Astrocyte (in vitro differentiated cells and primary cell): Measurements from ENCODE around the gene KLK1. TPM values are rescaled to one million over a fixed set of nuclear protein-coding genes. Genes with fewer than 3 reads are reported as not detected.

ENCODE experiments used
- DNase-seq: peaks from one replicate; pipeline ENCODE4 v3.0.0-alpha.2; 2010; ENCODE audit warnings: low read depth
- FAIRE-seq: peaks from 2 replicates; lab custom pipeline; 2011; peaks lifted over from hg19 to GRCh38; lab: Jason Lieb, UNC
- H2AFZ ChIP-seq: 2 replicates; pipeline ENCODE4 v1.6.0; 2012; ENCODE audit warnings: low read depth, low read length, inconsistent platforms
- H3K27ac ChIP-seq: 2 replicates; pipeline ENCODE4 v1.5.1; 2011; ENCODE audit warnings: low read depth, low read length, inconsistent platforms
- H3K27me3 ChIP-seq: 2 replicates; pipeline ENCODE4 v1.6.0; 2011; ENCODE audit warnings: low read length, inconsistent platforms; ENCODE audit not compliant: insufficient read depth
- H3K36me3 ChIP-seq: 2 replicates; pipeline ENCODE4 v1.5.1; 2011; ENCODE audit warnings: low read length, inconsistent platforms; ENCODE audit not compliant: insufficient read depth
- H3K4me1 ChIP-seq: 2 replicates; pipeline ENCODE4 v1.5.1; 2011; ENCODE audit warnings: low read length, inconsistent platforms; ENCODE audit not compliant: insufficient read depth
- H3K4me2 ChIP-seq: 2 replicates; pipeline ENCODE4 v1.6.0; 2012; ENCODE audit warnings: low read length, inconsistent platforms
- H3K4me3 ChIP-seq: 2 replicates; pipeline ENCODE4 v1.5.1; 2011; ENCODE audit warnings: low read depth, mild to moderate bottlenecking, low read length, inconsistent platforms; ENCODE audit not compliant: insufficient read depth
- H3K79me2 ChIP-seq: 2 replicates; pipeline ENCODE4 v1.6.0; 2012; ENCODE audit warnings: mild to moderate bottlenecking, low read length, inconsistent platforms; ENCODE audit not compliant: insufficient read depth
- H3K9ac ChIP-seq: 2 replicates; pipeline ENCODE4 v1.6.0; 2012; ENCODE audit warnings: mild to moderate bottlenecking, low read length, inconsistent platforms
- H3K9me3 ChIP-seq: 2 replicates; pipeline ENCODE4 v1.5.1; 2012; ENCODE audit warnings: low read depth, mild to moderate bottlenecking, low read length, inconsistent platforms; ENCODE audit not compliant: insufficient read depth
- H4K20me1 ChIP-seq: 2 replicates; pipeline ENCODE4 v1.6.0; 2012; ENCODE audit warnings: low read length, inconsistent platforms; ENCODE audit not compliant: insufficient read depth
- H3K27ac Mint-ChIP-seq: one replicate; pipeline ENCODE4 v1.8.0; 2021; ENCODE audit warnings: mild to moderate bottlenecking, mixed read lengths; ENCODE audit not compliant: unreplicated experiment
- H3K27me3 Mint-ChIP-seq: one replicate; pipeline ENCODE4 v1.8.0; 2021; ENCODE audit warnings: low read depth, mixed read lengths; ENCODE audit not compliant: unreplicated experiment
- H3K36me3 Mint-ChIP-seq: one replicate; pipeline ENCODE4 v1.8.0; 2021; ENCODE audit warnings: low read depth, mixed read lengths; ENCODE audit not compliant: unreplicated experiment
- H3K4me1 Mint-ChIP-seq: one replicate; pipeline ENCODE4 v1.8.0; 2021; ENCODE audit warnings: low read depth, mixed read lengths; ENCODE audit not compliant: unreplicated experiment
- H3K4me3 Mint-ChIP-seq: one replicate; pipeline ENCODE4 v1.8.0; 2021; ENCODE audit warnings: mild to moderate bottlenecking, moderate library complexity, mixed read lengths; ENCODE audit not compliant: unreplicated experiment
- H3K9me3 Mint-ChIP-seq: one replicate; pipeline ENCODE4 v1.8.0; 2021; ENCODE audit warnings: mild to moderate bottlenecking, mixed read lengths; ENCODE audit not compliant: unreplicated experiment
- CTCF ChIP-seq: IDR thresholded peaks from 2 replicates; pipeline ENCODE4 v1.5.1; 2011; ENCODE audit warnings: low read depth, mild to moderate bottlenecking, inconsistent platforms, low read length, moderate library complexity; ENCODE audit not compliant: insufficient read depth
- EZH2 ChIP-seq: IDR thresholded peaks from 2 replicates; pipeline ENCODE4 v1.6.1; 2012; ENCODE audit warnings: mild to moderate bottlenecking, low read length, inconsistent platforms; ENCODE audit not compliant: insufficient read depth
- total RNA-seq: library from RNA; stranded (reverse); gene quantifications from 2 replicates; pipeline ENCODE4 v1.2.1, GENCODE V29; 2021

Gene KLK1
- total RNA-seq, 1 donor from 2014 or later, result not detected

DNA sequence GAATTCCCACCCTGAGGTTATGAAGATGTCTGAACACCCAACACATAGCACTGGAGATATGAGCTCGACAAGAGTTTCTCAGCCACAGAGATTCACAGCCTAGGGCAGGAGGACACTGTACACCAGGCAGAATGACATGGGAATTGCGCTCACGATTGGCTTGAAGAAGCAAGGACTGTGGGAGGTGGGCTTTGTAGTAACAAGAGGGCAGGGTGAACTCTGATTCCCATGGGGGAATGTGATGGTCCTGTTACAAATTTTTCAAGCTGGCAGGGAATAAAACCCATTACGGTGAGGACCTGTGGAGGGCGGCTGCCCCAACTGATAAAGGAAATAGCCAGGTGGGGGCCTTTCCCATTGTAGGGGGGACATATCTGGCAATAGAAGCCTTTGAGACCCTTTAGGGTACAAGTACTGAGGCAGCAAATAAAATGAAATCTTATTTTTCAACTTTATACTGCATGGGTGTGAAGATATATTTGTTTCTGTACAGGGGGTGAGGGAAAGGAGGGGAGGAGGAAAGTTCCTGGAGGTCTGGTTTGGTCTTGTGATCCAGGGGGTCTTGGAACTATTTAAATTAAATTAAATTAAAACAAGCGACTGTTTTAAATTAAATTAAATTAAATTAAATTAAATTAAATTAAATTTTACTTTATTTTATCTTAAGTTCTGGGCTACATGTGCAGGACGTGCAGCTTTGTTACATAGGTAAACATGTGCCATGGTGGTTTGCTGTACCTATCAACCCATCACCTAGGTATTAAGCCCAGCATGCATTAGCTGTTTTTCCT lies 38.1 kb upstream of the KLK1 start:
- no peaks in the 10 kb centered on the region for H4K20me1 ChIP-seq
- no peak overlapping the region for H2AFZ ChIP-seq
- H3K4me3 Mint-ChIP-seq, result no peak overlapping the region
- H3K36me3 ChIP-seq, result no peaks in the 10 kb centered on the region
- DNase-seq, result no peak
- H3K4me1 Mint-ChIP-seq, result no peaks in the 10 kb centered on the region
- H3K4me1 ChIP-seq, result no peaks in the 10 kb centered on the region
- no peaks in the 10 kb centered on the region for H3K27me3 ChIP-seq
- H3K9me3 Mint-ChIP-seq, result peaks cover 2% of the 10 kb centered on the region
- H3K27ac ChIP-seq, result no peak overlapping the region
- FAIRE-seq, result no peak
- no peak for TF ChIP-seq EZH2
- TF ChIP-seq CTCF, result no peak
- H3K27me3 Mint-ChIP-seq, result no peaks in the 10 kb centered on the region
- H3K79me2 ChIP-seq, result no peaks in the 10 kb centered on the region
- H3K4me2 ChIP-seq, result no peak overlapping the region
- no peaks in the 10 kb centered on the region for H3K9me3 ChIP-seq
- no peaks in the 10 kb centered on the region for H3K36me3 Mint-ChIP-seq
- H3K27ac Mint-ChIP-seq, result no peak overlapping the region
- no peak overlapping the region for H3K9ac ChIP-seq
- no peak overlapping the region for H3K4me3 ChIP-seq

DNA sequence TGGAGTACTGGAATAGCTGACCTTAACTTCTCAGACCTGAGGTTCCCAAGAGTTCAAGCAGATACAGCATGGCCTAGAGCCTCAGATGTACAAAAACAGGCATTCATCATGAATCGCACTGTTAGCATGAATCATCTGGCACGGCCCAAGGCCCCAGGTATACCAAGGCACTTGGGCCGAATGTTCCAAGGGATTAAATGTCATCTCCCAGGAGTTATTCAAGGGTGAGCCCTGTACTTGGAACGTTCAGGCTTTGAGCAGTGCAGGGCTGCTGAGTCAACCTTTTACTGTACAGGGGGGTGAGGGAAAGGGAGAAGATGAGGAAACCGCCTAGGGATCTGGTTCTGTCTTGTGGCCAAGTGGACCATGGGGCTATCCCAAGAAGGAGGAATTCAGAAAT lies 37.4 kb upstream of the KLK1 start:
- H3K27me3 Mint-ChIP-seq, result no peaks in the 10 kb centered on the region
- no peak for TF ChIP-seq CTCF
- TF ChIP-seq EZH2, result no peak
- H3K79me2 ChIP-seq, result no peaks in the 10 kb centered on the region

DNA sequence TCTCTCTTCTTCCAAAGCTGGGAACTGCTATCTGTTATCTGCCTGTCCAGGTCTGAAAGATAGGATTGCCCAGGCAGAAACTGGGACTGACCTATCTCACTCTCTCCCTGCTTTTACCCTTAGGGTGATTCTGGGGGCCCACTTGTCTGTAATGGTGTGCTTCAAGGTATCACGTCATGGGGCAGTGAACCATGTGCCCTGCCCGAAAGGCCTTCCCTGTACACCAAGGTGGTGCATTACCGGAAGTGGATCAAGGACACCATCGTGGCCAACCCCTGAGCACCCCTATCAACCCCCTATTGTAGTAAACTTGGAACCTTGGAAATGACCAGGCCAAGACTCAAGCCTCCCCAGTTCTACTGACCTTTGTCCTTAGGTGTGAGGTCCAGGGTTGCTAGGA lies 36.3 kb upstream of the KLK1 start:
- FAIRE-seq, result no peak
- Mint-ChIP-seq H3K9me3 (peaks cover 2% of the 10 kb centered on the region), H3K36me3 (no peaks in the 10 kb centered on the region), H3K4me1 (no peaks in the 10 kb centered on the region), H3K4me3 (no peak overlapping the region), H3K27me3 (peaks cover 3% of the 10 kb centered on the region), H3K27ac (no peak overlapping the region)
- no peak for DNase-seq
- H3K4me1 ChIP-seq, result no peaks in the 10 kb centered on the region
- H3K4me3 ChIP-seq, result no peak overlapping the region
- H3K36me3 ChIP-seq, result no peaks in the 10 kb centered on the region
- no peaks in the 10 kb centered on the region for H3K9me3 ChIP-seq
- TF ChIP-seq EZH2 (no peak), CTCF (no peak)
- H3K79me2 ChIP-seq, result no peaks in the 10 kb centered on the region
- H2AFZ ChIP-seq, result no peak overlapping the region
- H4K20me1 ChIP-seq, result no peaks in the 10 kb centered on the region
- no peak overlapping the region for H3K27ac ChIP-seq
- no peak overlapping the region for H3K9ac ChIP-seq
- no peak overlapping the region for H3K4me2 ChIP-seq
- H3K27me3 ChIP-seq, result no peaks in the 10 kb centered on the region

More for the DNA sequence above, 37.4 kb upstream of the KLK1 start:
- no peak overlapping the region for H3K27ac Mint-ChIP-seq
- no peak overlapping the region for H3K27ac ChIP-seq
- no peak overlapping the region for H2AFZ ChIP-seq
- no peaks in the 10 kb centered on the region for H3K36me3 ChIP-seq
- H3K4me1 Mint-ChIP-seq, result no peaks in the 10 kb centered on the region
- H3K4me3 ChIP-seq, result no peak overlapping the region
- H4K20me1 ChIP-seq, result no peaks in the 10 kb centered on the region
- no peaks in the 10 kb centered on the region for H3K27me3 ChIP-seq
- no peak overlapping the region for H3K9ac ChIP-seq
- no peaks in the 10 kb centered on the region for H3K9me3 ChIP-seq
- no peaks in the 10 kb centered on the region for H3K36me3 Mint-ChIP-seq
- no peaks in the 10 kb centered on the region for H3K4me1 ChIP-seq
- peaks cover 2% of the 10 kb centered on the region for H3K9me3 Mint-ChIP-seq
- H3K4me3 Mint-ChIP-seq, result no peak overlapping the region
- FAIRE-seq, result no peak
- H3K4me2 ChIP-seq, result no peak overlapping the region
- no peak for DNase-seq
